HG02885 (cell line): ENCODE measurements around the gene INHBB.

Source experiments
- ATAC-seq: cut with Tn5 transposase; IDR thresholded peaks from one replicate; pipeline ENCODE4 v1.9.1; 2021; ENCODE audit warnings: mild to moderate bottlenecking; ENCODE audit not compliant: unreplicated experiment, poor library complexity

INHBB gene

DNA sequence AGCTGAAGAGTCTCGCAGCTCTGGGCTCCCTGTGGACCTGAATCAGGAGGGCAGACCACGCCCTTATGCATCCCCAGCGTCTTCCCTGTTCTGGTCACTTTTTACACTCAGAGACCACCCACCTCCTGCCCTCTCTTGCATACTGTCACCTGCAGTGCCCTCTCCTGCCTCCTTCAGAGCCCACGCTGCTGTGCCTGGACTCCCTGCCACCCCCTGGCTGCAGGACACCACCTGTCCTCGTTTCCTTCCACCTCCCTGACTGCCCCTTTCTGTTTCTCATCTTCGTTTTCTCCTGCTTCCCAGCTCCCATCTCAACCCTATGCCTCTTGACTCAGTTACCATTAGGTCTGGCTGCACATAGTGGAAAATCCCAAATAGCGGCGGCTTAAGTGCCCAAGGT is 9.2 kb upstream of the INHBB start:
- no peak for ATAC-seq

DNA sequence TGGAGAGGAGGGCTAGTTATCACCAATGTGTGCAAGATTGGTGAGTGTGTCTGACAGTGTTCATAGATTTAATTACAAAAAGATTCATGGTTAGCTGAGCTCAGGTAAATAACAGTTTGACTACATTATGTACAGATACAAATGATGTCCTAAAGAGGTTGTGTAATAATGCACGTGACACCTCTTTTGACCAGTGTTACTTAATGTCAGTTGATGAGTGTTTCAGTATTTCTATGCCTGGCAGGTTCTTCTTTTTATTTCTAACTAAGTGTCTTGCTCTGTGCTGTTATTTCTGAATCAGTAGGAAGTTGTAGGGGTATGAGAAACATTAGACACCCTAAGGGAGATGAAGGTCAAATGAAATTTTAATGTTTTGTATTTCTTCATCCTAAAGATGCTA is 7.9 kb upstream of the INHBB start:
- no peak for ATAC-seq

DNA sequence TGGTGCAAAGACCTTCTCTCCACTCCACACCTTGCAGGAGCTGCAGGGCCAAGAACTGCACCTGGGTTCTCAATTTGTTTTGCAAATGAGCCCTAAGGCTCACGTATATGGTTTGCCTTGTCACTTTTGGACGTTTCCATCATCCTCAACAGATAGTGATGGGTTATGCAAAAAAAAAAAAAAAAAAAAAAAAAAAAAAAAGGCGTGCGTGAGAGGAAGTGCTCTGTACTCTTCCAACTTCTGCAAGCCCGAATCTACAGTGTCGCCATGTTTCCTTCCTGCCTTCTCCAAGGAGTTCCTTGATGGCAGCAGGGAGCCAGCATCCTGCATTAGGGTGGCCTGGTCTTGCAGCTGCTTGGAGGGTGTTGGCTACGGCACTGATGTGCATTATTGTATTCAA is 4.0 kb upstream of the INHBB start:
- ATAC-seq, result no peak

GRCh38 chr2:120342446-120342845 is 3.5 kb upstream of the INHBB start:
- no peak for ATAC-seq

GRCh38 chr2:120343100-120343432 is 2.9 kb upstream of the INHBB start:
- peak; percentile 5 for ATAC-seq

DNA sequence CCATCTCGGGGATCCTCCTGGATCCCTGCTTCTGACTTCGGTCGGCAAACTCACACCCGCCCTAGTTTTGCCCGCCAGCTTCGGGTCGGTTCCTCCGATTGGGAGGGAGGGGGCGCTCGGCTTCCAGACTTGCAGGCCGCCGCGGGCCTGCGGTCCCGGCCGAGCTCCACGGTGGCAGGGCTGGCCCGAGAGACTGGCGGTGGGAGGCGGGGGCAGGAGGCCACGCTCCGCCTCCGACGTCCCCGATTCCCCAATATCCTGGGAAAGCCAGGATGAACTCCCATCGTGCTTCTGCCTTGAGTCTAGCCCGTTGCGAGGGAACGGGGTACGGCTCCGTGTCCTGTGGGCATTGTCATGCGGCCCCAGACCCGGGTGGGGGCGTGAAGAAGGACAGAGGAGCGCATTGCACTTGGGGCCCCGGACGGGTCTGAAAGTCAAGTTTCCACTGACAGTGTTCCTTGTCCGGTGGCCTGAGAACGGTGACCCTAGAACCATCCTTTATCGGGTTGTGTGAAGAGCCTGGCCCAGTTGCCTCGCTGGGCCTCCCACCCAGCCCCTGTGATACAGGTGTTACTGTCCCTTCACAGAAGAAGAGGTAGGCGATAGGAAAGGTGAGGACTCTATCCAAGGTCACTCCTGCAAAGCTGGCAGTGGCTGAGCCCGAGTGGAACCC is 2.4 kb upstream of the INHBB start:
- ATAC-seq, result peak; percentile 61

GRCh38 chr2:120344214-120344975 is 1.5 kb upstream of the INHBB start:
- no peak for ATAC-seq

GRCh38 chr2:120344976-120345581 is 857 bp upstream of the INHBB start:
- ATAC-seq, result no peak

GRCh38 chr2:120345608-120346007 is 328 bp upstream of the INHBB start:
- no peak for ATAC-seq

DNA sequence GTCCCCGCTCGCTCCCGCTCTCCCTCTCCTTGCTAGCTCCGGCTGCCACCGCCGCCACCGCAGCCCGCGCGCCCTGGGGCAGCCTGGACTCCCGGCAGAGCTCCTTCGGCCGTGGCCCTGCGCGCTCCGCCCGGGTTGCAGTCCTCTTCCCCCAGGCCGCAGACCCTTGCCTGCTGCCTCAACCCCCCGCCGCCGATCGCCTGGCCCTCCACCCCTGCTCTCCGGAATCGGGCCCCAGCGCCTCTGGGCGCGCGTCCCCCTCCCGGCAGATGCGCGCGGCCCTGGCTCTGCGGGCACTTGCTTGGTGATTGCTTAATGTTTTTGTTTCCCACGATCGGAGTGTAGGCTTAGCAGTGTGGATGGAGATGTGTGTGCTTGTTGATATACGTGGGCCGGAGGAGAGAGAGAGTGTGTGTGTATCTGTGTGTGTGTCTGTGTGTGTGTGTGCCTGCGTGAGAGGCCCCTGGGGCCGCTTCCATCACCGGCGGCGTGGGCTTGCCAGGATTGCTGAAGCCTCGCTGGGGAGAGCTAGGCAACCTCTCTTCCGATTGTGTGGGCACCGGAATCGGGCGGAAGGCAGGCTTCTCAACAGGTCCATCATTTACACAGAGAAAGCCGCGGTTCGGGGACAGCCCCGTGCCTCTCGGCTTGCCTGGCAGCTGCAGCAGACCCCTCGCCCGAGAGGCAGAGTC is 877 bp downstream of the INHBB start:
- ATAC-seq, result no peak

GRCh38 chr2:120347396-120348060 is 1.6 kb downstream of the INHBB start:
- ATAC-seq, result no peak

DNA sequence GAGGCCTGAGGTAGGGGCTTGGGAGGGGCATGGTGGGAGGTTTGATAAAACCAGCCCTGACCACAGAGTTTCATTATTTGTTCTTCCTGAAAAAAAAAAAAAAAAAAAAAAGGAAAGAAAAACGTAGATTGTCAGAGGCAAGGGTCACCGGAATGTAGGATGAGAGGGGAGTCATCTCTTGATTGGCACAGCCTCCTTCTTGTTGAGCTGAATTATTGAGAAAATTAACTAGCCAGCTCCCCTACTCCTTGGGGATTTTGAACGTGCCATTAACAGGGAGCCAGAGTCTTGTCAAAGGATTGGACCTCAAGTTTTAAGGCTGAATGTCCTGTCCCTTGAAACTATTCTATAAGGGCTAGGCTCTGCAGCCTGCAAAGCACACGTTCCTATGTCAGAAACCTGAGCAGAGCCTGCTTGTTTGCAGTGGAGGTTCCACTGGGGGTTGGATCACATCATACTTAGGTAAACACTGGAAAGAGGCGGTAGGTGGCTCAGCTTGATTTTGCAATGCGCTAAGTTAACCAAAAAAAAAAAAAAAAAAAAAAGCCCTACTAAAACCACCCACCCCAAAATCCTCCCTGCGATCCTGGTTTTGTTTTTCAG is 2.3 kb downstream of the INHBB start:
- no peak for ATAC-seq

DNA sequence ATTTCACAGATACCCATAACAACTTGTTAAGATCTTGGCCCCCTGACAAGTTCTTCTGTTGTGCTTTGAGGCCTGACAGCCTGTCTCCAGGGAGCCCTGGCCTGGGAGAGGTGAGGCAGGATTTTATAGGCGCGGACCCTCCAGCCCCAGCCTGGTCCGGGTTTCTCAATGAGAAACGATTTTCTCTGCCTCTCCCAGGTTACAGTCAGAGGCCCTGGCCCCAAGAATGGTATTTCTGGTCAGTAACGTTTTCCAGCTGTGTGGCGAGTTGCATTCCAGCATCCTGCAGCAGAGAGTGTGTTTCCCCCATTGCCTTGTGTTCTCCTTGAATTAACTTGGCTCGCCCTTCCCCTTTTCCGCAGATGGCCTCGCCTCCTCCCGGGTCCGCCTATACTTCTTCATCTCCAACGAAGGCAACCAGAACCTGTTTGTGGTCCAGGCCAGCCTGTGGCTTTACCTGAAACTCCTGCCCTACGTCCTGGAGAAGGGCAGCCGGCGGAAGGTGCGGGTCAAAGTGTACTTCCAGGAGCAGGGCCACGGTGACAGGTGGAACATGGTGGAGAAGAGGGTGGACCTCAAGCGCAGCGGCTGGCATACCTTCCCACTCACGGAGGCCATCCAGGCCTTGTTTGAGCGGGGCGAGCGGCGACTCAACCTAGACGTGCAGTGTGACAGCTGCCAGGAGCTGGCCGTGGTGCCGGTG is 3.0 kb downstream of the INHBB start:
- no peak for ATAC-seq

DNA sequence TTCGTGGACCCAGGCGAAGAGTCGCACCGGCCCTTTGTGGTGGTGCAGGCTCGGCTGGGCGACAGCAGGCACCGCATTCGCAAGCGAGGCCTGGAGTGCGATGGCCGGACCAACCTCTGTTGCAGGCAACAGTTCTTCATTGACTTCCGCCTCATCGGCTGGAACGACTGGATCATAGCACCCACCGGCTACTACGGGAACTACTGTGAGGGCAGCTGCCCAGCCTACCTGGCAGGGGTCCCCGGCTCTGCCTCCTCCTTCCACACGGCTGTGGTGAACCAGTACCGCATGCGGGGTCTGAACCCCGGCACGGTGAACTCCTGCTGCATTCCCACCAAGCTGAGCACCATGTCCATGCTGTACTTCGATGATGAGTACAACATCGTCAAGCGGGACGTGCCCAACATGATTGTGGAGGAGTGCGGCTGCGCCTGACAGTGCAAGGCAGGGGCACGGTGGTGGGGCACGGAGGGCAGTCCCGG is 3.5 kb downstream of the INHBB start:
- no peak for ATAC-seq

GRCh38 chr2:120350080-120350479 is 4.1 kb downstream of the INHBB start:
- no peak for ATAC-seq

GRCh38 chr2:120350801-120351320 is 4.9 kb downstream of the INHBB start:
- no peak for ATAC-seq

DNA sequence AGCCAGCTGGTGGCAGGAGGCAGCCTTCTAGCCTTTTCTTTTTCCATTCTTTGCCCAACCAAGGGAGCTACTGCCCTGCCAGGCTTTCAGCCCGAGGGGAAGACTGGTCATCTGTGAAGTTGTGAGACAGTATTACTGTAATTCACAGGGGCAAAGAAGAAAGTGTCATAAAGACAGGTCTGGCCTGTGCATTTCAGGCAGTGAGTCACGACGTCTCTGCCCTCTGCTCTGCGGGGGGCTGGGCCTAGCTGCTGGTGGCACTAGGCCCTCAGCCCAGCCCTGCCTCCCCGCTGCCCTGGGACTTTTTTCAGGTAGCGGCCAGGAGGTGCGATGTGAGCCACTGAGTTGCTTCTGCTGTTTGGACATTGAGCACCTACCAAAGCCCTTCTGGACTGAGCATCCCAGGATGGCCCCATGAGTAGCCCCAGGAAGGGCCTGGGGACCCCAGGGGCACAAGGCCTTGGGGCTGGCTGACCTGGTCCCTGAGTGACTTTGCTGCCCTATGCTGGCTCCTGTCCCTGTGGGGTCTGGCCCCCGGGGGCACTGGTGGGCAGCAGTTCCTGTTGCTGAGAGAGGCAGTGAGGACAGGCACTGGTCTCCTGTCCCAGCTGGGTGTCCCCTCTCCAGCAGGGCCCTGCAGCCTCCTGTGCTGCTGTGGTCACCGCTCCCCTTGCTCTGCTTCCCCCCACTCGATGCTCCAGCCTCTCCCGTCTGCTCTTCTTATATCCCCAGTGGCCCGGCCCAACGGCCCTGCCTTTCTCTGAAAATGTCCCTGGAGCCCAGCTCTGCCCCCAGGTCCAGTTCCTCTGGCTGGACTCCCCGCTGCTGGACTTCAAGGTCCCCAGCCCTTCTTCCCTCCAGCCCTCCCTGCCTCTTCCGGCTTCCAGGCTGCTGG is 7.0 kb downstream of the INHBB start:
- ATAC-seq, result no peak

DNA sequence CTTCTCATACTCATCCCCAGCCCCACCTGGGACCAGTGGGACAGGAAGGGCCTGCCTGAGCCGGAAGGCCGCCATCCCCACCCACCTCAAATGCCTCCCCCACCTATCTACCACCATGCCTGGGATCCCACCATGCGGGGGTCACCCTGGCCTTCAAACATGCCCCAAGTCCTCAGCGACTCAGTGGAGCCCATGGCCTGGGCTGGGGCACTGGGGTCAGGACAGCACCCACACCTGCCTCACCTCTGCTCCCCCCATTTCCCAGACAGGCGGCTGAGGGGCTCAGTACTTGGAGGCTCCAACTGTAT is 7.6 kb downstream of the INHBB start:
- no peak for ATAC-seq
